Stimulated activated CD4-positive, alpha-beta T cell treated with anti-CD3 and anti-CD28 coated beads, Interleukin-15, amount 100 ng/mL, for 24 hours (primary cell): Measurements from ENCODE around the gene GRSF1.
"Not testable (repeated sequence)": the region's sequence is repeated elsewhere in the genome, so short reads cannot be mapped to it uniquely, and the experiment has no call there.

Source experiments
- DNase-seq: peaks from one replicate; pipeline ENCODE4 v3.0.0-alpha.2; 2020

Gene GRSF1, protein sequence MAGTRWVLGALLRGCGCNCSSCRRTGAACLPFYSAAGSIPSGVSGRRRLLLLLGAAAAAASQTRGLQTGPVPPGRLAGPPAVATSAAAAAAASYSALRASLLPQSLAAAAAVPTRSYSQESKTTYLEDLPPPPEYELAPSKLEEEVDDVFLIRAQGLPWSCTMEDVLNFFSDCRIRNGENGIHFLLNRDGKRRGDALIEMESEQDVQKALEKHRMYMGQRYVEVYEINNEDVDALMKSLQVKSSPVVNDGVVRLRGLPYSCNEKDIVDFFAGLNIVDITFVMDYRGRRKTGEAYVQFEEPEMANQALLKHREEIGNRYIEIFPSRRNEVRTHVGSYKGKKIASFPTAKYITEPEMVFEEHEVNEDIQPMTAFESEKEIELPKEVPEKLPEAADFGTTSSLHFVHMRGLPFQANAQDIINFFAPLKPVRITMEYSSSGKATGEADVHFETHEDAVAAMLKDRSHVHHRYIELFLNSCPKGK

DNA sequence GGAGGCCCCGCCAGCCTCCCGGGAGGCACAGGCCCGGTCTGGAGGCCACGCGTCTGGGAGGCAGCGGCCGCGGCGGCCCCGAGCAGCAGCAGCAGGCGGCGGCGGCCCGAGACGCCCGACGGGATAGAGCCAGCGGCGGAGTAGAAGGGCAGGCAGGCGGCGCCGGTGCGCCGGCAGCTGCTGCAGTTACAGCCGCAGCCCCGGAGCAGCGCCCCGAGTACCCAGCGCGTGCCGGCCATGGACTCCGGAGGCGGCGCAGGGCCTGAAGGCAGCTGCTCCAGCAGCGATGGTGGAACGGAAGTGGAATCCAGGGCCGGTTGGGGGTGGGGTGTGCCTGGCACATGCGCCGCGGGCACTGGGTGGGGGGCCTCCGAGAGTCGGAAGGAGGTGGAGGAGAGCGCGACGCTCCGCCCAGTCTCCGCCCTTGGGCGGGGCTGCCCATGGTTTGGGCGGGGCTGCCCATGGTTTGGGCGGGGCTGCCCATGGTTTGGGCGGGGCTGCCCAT is at the start of gene GRSF1:
Gene GRSF1, minus strand, starts transcription at position 302 of the 505 bp plus-strand sequence. Its CDS starts 63 bp downstream, at position 239.
- peak; percentile 96 for DNase-seq

DNA sequence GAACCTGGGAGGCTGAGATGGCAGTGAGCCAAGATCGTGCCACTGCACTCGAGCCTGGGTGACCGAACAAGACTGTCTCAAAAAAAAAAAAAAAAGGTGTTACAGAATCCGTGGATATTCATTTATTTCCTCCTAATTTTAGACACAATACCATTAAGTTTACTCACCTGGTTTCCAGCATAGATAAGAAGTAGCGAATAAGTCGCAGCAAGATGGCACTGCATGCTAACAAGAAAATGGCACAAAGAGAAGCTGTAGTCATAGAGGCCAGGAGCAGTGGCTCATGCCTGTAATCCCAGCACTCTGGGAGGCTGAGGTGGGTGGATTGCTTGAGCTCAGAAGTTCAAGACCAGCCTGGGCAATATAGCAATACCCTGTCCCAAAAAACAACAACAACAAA is 45.5 kb upstream of the GRSF1 start:
- DNase-seq: no peak

DNA sequence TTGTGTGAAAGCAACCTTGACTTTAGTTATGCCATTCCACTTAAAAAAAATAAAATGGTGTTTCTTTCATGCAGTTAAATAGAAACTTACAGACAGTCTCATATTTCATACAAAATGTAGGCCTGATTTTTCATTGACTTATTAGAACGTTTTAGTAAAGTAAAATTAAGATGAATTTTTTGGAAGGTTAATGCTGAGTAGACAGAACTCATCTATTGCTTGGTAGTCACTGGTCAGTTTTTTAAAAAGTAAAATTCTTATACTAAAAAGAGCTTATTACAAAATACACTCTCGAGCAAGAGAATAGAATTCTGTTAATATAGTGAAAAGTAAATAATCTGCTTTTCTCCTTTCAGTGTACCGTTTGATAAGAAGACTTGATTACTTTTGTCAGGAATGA is 41.0 kb upstream of the GRSF1 start:
- no peak for DNase-seq

DNA sequence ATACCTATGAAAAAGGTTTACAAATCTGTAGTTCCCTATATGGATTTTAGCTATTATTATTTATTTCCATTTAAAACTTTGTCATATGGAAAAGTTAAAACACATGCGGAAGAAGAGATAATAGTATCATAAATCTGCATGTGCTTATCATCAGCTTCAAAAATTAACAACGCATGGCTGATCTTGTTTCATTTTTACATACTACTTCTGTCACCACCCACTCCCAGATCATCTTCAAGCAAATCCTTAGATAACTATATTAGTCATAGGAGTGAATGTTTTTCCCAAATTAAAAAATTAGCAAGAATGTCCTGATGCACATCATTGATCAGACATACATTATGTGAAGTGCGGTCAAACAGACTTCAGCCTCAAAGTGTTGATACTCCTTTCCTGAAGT is 37.9 kb upstream of the GRSF1 start:
- DNase-seq: no peak

DNA sequence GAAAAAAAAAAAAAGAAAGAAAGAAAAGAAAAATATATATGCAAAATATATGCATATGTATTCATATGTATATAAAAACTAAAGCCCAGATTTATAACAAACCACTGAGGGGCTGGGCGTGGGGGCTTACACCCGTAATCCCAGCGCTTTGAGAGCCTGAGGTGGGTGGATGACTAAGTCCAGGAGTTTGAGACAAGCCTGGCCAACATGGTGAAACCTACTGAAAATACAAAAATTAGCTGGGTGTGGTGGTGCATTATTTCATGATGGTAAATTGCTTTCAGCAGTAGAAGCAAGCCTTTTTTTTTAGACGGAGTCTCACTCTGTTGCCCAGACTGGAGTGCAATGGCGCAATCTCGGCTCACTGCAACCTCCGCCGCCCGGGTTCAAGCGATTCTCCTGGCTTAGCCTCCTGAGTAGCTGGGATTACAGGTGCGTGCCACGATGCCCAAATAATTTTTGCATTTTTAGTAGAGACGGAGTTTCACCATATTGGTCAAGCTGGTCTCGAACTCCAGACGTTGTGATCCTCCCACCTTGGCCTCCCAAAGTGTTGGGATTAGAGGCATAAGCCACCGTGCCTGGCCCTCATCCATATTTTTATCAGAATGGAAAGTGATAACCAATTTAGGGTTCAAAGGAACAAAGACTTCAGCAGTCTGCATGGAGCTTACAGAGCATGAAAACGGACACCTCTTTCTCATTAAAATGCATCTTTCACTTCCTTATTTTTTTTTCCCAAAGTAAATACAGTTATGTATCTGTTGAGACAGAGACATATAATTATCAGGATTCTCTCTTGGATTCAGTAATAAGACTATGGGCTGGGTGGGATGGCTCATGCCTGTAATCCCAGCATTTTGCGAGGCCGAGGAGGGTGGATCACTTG is 34.8 kb upstream of the GRSF1 start:
- no peak for DNase-seq

DNA sequence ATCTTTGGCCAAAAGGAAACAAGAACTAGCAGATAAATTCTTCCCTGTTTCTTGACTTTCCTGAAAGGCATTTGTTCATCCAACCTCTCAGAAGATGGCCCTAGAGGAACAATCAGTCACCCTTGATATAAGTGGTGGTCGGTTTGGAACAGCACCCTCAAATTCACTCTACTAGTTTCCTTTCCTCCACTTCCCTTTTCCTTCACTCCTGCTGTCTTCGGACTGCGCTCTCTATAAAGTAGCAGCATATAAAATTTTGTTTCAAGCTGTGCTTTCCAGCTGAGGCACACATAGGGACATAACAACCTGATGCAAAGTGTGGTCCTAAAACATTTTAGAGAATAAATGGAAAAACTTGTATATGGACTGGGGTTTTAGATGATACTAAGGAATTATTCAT is 33.5 kb upstream of the GRSF1 start:
- DNase-seq: no peak

DNA sequence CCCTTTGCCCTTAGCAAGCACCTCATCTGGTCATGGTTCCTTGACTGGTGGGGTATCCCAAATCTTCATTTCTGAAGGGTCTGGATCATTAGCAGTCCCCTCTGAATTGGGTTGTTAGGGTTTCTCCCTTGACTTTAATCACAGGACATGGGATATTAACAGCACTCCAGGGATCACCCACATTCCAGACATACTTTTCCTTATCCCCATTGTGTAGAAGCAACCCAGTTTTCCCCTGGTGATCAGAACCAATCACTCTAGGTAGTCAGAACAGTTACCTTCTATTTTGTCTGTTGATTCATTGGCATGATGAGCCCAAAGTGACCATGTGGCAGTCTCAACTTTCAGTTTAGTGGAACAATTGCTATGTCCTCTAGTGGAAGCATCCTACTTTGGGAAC is 29.1 kb upstream of the GRSF1 start:
- no peak for DNase-seq

DNA sequence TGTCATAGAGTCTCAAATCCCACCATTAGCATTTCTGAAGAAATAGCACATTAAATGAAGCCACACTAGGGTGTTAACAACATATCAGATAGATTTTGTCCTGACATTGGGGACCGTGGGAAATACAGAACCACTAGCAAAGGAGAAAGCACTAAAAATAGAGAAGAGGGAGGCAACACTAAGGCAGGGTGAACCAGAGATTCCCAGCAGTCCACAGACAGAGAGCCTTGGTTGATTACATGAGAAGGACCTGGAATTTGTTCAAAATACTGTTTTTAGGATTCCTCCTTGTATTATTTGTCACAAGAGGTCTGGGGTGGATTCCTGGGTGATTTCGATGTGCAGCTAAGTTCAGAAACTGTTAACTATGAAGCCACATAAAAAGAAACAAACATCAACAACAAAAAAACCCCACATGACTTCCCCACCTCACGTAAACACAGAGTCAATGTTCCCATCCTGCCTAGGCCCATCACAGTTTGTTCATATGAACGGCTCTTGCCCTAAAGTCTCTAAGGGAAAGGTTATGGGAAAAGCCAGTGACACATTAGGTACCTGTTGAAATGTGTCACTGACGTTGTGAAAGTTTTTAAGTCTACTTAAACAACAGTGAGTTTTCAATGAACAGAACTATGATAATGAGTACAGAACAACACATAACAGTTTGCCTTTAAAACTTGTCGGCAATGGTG is 23.6 kb upstream of the GRSF1 start:
- DNase-seq: no peak

DNA sequence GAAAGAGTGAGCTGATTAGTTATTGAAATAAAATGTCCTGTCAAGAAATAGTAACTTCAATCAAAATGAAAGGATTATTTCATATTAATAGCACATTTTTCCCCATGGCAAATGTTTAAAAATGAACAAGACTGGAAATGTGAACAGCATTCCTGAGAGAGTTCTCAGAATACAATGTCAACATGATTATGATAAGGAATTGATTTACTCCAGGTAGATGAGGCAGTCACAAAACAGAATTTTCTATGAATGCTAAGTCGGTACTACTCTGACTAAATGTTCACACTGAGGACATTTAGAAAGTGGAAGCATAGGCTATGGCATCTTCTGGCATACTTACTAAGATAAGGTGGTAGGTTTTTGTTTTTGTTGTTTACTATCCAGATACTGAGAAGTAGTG is 19.4 kb upstream of the GRSF1 start:
- DNase-seq: no peak

DNA sequence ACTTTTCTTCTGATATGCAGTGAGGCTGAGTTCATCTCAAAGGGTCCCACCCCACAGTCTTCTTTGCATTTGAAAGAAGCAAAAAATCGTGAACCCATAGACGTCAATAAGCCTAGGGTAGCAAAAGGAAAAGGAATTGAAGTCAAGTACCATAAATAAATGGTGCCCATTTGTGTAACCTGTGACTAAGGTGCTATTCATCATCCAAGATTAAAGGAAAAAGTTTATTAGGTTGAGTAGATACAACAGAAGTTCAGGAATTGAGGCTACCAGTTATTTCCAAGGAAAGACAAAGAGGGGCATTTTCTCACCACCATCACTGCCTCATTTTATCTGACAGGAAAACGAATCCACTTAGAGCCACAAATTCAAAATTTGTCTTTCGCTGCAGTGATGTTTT is 18.8 kb upstream of the GRSF1 start:
- no peak for DNase-seq

DNA sequence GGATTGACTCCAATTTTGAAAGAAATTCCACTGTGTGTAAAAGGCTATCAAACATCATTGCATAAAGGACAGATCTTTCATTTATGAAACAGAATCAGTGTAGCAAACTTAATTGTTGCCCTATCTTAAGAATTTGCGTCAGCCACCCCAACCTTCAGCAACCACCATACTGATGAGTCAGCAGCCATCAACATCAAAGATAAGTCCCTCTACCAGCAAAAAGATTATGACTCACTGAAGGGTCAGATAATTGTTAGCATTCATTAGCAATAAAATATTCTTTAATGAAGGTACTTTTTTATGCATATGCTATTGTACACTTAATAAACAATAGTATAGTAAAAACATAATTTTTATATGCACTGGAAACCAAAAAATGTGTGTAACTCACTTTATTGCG is 15.8 kb upstream of the GRSF1 start:
- DNase-seq: no peak

DNA sequence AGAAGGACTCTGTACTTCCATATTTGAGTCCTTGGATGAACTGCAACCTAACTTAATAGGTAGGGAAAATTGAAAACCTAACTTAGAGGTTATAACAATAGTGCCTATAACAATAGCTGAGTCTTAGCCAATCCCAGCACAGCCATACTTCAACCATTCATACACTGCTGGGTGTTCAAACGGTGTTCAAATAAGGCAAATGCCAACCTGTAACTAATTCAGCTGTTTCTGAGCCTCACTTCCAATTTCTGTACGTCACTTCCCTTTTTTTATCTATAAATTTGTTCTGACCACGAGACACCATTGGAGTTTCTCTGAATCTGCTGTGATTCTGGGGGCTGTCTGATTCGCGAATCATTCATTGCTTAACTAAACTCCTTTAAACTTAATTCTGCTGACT is 9.6 kb upstream of the GRSF1 start:
- no peak for DNase-seq

DNA sequence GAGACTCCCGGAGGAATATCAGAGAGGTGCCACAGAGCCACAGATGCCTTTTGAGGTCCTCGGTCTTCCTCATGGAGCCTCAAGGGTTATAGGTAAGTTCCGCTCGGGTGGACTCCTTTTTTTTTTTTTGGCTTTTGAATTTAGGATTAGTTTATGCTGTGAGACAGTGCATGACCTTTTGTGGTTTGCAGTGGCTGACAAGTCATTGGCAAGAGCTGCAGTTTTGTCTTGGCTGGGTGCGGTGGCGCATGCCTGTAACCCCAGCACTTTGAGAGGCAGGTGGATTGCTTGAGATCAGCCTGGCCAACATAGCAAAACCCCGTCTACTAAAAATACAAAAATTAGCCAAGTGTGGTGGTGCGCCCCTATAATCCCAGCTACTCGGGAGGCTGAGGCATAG is 4.5 kb upstream of the GRSF1 start:
- peak; percentile 21 for DNase-seq

DNA sequence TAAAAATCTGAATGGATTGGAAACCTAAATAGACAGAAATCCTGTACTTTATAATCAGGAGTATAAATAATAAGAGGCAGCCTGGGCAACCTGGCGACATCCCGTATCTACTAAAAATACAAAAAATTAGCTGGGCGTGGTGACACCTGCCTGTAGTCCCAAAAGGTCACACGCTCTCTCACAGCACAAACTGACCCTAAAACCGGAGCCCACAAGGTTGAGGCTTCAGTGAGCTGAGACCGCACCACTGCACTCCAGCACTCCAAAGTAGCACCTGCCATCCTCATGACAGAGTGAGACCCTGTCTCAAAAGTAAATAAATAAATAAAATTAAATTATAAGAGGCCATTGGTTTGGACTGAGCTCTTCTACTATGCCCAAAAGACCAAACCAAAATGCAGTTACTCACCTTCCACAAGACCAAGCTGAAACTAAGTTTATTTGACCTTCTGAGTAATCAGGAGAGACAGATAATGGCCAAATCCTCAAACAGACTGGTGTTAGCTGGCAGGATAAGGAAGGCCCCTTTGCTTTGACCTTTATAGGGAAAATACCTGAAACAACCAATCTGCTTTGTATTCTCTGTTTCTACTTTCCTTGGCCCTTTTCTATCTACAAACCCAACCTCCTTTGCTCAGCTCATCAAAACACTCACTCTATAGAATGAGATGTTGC is 3.2 kb upstream of the GRSF1 start:
- DNase-seq: no peak

DNA sequence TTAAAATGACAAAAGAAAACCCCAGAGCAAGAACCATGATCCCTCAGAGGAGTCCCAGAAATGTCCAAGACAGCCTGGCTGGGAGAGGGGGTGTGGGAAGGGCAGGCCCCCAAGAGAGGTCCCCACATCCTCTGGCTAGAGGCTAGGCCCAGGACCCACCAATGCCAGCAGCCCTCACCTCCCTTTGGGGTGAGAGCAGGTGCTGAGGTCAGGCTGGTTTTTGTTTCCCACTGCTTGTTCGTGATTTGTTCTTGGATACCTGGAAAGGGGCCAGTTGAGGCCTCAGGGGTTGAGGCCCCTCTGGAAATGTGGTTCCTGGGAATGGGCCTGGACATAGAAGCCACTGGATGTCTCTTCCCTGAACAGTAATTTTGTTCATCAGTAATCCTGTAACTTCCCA is 2.3 kb upstream of the GRSF1 start:
- DNase-seq: no peak

DNA sequence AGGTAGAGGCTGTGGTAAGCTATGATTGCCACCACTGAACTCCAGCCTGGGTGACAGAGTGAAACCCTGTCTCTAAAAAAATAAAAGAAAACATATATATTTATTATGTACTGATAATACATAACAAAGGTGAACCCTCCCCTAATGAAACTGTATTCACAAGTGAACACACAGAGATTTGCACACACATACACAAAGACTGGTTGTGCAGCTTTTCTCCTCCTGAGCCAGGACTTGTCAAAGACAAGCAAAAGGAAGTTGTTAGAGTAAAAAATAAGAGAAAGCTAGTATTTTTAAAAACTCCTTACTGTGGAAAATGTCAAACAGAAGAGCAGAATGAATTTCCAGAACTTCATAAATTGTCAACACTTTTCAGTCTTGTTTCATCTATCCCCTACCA is 1.5 kb upstream of the GRSF1 start:
- no peak for DNase-seq

DNA sequence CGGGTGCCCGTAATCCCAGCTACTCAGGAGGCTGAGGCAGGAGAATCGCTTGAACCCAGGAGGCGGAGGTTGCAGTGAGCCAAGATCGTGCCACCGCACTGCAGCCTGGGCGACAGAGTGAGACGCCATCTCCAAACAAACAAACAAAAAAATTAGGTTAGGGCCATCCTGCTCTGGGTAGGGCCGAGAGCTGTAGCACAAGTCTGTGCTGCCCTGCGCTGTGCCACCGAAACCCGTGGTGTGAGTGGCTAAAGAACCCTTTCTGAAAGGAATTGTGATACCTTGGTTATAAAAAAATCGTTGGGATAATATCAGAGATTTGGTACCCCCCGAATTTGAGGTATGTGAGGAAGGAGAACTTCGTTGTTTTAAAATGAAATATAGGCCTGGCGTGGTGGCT is 941 bp upstream of the GRSF1 start:
- DNase-seq: not testable (repeated sequence)

DNA sequence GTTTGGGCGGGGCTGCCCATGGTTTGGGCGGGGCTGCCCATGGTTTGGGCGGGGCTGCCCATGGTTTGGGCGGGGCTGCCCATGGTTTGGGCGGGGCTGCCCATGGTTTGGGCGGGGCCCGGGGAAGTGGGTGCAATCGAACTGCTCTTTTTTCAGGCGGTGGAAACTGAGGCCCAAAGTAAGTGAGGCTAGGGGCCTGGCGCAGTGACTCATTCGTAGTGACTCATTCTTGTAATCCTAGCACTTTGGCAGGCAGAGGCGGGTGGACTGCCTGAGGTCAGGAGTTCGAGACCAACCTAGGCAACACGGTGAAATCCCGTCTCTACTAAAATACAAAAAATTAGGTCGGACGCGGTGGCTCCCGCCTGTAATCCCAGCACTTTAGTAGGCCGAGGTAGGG is 447 bp upstream of the GRSF1 start:
- DNase-seq: peak; percentile 81

DNA sequence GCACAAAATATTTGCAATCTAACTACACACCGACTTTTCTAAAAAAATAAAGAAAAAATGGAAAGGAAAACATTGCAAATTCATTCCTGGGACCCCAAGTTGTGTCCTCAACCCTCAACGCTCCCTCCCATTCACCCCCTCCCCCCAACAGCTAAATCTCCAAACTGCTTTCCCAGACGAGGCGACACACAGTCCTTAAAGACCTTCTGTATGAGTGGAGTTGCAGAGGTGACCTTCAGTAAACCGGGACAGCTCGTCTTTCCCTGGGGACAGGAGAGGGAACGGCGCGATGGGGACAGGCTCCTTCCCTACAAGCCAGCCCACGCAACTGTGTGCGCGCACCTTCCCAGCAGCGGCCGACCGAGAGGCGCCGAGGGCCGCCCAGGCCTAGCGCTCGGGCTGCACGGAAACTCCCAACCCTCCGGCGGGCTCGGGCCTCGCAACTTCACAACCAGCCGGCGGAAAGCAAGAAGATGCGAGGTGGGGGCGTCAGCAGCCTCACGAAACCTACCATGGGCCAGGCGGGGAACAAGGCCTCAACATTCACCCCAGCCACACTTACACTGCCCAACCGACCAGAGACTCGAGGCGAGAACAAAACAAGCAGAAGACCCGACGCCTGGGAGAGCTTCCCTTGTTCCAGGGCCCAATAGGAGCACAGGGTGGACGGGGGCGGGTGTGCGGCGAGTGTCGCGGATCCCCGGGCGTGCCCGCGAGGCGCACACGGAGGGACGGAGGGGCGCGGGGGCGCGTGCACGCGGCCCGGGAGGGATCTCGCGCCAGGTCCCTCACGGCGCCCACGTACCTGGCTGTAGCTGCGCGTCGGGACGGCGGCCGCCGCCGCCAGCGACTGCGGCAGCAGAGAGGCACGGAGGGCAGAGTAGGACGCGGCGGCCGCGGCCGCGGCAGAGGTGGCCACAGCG is 763 bp downstream of the GRSF1 start:
- DNase-seq: peak; percentile 76

DNA sequence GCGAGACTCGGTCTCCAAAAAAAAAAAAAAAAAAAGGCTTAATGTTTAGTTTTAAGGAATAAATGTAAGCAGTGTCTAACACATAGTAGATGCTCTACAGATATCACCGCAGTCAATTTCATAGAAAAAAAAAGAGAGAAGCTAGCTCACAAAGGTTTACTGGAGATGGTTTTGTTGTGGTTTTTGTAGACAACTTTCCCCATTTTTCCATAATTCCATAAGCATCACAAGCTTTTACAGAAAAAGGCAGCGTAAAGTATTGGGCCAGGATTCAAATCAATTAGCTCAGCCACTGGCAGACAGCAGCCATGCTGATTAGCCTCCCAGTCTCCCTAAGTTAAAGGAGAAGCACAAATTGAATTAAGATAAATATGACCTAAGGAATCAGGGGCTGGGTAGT is 1.5 kb downstream of the GRSF1 start:
- no peak for DNase-seq

DNA sequence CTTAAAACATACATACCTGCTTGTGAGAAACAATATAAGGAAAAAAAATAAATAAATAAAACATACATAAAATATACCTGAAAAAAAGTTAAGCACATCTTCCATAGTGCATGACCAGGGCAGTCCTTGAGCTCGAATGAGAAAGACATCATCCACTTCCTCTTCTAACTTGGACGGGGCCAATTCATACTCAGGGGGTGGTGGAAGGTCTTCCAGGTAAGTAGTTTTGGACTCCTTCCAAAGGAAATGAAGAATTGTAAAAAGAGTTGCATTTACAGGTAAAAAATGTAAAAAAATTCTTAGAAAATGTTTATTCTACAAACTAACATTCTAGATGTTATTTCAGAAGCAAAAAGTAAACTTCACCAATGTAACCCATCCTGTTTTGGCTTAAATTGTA is 3.6 kb downstream of the GRSF1 start:
- no peak for DNase-seq

DNA sequence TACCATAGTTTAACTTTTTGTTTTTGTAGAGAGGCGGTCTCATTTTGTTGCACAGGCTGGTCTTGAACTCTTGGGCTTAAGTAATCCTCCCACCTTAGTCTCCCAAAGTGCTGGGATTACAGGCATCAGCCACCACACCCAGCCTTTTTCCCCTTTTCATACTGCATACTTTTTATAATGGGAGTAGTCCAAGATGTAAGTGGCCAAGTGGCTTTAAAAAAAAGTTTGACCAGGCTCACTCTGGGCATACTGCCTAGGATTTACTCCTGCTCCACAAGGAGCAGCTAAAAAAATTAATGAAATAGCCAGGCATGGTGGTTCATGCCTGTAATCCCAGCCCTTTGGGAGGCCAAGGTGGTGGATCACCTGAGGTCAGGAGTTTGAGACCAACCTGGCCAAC is 6.0 kb downstream of the GRSF1 start:
- DNase-seq: no peak
